Measurements from ENCODE around the gene KCNMA1.

- TF ChIP-seq YY1 (IDR thresholded peaks at IDR 0.05; ENCODE audit: insufficient read depth, insufficient read length) (no peak), SUZ12 (IDR thresholded peaks at IDR 0.05; ENCODE audit: extremely low read depth, insufficient read depth, insufficient read length) (no peak), ZNF274 (IDR thresholded peaks at IDR 0.05; ENCODE audit: low read depth, low read length) (no peak)
These were observed 659.7 kb downstream of the KCNMA1 start for GRCh38 chr10:76977901-76978300.

All from NT2/D1 (cell line).